ENCODE measurements around the gene SNX10.

Gene SNX10

DNA sequence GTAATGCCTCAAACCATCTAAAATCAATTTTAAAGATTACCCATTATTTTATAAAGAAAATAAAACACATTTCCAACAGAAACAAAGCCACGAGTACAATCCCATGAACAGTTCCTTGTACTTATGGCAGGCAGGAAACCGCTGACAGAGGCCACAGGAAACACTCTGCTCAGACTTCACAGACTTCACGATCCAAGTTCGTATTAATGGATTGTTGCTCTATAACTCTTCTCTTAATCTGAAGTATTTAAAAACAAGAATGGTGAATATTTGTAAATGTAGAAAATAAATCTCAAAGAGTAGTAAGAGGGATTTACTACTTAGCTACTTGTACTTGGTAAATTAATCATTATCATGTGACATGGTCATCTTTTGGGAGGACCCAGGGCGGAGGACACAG, 78.3 kb downstream of the SNX10 start:
- peak in 1 of 2 donors; percentile 10 for DNase-seq

- DNase-seq = no peak
Measured at GRCh38 chr7:26372249-26372648, 80.6 kb downstream of the SNX10 start.

DNA sequence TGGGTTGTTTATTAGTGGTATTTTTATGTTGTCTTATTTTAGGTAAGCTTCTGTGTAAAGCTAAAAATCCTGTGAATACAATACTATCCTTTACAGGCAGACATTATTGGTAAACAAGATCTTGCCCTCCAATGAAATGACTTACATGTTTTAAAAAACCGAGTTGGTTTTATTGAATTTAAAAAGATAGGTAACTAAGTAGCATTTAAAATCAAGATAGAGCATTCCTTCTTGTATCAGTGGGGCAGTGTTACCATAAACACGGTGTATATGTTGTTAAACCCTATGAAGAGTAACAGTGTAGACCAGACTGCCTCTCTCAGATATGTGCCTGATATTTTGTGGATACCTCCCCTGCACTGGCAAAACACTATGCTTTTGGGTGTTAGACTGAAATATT, 81.0 kb downstream of the SNX10 start:
- no peak for DNase-seq

- no peak for DNase-seq
Measured at GRCh38 chr7:26374647-26375373, 83.1 kb downstream of the SNX10 start.

DNA sequence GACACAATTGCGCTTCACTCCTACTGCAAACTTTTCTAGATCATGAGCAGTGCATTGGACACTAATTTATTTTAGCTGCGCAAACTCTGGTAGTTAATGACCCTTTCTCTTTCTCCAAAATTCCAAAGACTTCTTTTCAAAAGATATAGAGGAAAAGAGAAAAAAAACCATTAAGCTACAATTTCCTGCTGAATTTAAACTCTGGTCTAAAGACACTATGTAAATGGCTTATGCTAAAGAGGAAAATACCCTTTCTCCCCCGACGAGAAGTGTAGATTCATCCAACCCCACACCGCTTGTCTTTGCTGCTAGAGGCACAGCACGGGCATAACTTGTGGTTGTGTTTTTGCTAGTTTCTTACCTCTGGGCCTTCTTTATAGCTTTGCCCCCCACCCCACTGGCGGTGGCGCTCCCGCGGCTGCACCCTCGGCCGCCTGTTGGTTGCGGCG, 84.1 kb downstream of the SNX10 start:
- peak in 1 of 2 donors; percentile 5 for DNase-seq

- peak in 1 of 2 donors; percentile 50 for DNase-seq
Measured at GRCh38 chr7:26376175-26376917, 84.7 kb downstream of the SNX10 start.

- DNase-seq = no peak
Measured at GRCh38 chr7:26378016-26378415, 86.4 kb downstream of the SNX10 start.

DNA sequence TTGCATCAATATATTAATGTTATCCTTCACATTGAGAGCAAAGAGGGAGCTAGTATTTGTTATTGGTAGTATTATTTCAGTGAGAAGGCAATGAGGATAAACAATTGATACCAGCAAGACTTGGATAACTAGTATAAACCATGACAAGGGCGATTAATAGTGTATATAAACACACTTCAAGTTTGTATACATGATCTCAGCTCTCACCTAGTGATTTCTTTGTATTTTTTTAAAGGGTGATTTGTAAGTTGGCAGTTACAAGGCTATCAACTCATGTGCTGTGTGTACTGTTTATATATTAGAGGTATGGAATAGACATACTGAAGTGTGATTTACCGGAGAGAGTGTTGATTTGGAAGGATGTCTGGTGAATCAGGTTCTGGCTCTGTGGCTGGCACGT, 88.0 kb downstream of the SNX10 start:
- DNase-seq = no peak

DNA sequence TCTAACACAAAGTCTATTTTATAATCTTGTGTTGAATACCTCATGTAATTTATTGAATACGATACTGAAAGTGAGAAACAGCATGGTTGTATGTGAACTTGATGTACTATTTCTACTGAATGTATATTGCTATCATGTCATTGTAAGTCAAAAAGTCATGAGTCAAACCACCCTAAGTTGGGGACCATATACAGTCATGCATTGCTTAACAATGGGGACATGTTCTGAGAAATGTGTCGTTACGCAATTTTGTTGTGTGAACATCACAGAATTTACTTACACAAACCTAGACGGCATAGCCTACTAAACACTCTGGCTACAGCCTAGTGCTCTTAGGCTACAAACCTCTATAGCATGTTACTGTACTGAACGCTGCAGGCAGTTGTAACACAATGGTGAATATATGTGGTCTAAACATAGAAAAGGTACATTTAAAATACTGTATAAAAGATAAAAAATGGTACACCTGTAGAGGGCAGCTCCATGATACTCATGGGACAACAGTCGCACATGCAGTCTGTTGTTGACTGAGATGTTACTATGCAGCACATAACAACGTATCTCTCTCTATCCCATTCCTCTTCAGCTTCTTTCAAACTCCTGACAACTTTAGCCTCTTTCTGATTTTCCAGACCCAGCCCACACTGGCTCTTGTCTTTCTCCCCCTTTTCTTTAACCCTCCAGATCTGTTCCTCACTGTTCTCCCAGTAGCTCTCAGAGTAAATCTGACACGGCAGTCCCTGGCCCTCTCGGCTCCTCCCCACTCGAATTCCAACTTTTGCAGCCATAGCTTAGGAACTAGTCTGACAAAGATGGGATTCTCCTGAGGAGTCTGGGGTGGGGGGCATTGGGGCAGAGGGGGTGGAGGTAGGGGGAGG, 90.1 kb downstream of the SNX10 start:
- DNase-seq = no peak

DNA sequence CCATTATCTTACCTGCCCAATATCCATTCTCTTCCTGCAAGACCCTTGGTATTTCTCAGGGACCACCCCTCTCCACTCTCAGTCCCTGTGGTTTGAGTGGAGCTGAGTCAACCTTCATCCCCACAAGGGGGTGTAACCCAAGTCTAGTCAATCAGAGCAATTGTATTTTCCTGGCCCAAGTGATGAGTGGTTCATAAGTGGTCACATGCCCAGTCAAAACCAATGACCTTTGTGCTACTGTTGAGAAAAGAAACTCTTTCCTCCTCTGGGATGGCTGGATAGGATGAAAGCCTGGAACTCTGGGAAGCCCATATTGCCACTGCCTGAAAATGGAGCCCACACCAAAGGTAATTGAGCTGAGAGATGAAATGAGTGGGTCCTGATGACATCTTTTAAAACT, 93.6 kb downstream of the SNX10 start:
- DNase-seq = no peak

DNA sequence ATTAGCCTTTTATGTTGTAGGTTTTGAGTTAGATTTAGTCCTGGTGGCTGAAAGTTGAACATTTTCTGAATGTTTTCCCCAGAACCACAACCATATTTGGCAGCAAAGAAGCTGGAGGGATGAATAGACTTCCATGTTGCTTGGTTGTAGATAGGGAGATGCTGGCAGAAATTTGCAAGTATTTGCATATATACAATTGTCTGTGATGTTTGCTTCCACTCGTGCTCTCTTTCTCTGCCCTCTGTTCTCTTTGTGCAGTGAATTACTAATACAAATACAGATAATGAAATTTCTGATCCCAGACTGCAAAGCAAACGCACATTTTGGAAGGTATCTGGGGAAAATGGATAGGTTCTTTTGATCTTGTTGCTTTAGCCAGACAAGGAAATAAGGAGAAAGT, 96.1 kb downstream of the SNX10 start:
- DNase-seq = no peak

DNA sequence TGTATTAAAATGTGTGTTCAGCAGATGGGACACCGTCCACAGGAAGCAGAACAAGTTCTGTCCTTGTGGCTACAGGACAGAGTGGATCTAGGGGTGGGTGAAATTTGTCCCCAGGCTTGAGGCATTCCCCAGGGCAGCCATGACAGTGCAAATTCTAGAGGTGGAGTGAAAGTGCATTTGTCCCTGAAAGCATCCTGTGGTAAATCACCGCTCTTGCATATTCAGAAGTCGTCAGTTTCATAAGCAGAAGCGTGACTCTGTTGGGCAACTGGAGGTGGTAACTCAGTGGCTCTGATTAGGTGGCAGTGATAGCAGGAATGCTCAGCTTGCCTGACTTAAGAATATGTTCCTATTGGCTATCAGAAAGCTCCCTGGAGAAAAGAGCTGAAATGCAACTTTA, 96.6 kb downstream of the SNX10 start:
- no peak for DNase-seq

DNA sequence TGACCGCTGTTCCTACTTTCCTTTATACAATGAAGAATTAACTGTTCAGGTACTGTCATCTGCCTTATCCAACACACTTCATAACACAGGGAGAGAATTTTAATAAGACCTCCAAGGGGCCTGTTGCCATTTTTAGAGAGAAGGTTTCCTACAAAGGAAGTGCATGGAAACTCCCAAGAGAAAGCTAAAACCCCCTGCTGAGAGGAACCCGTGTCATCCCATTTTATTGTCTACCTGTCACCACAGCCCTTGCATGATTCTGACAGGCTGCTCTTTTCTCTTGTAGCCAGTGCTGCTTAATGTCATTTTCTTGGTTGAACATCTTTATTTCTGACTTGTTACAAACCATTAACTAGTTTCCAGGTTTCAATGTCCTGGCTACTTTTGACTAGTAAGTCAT, 98.4 kb downstream of the SNX10 start:
- DNase-seq = no peak

DNA sequence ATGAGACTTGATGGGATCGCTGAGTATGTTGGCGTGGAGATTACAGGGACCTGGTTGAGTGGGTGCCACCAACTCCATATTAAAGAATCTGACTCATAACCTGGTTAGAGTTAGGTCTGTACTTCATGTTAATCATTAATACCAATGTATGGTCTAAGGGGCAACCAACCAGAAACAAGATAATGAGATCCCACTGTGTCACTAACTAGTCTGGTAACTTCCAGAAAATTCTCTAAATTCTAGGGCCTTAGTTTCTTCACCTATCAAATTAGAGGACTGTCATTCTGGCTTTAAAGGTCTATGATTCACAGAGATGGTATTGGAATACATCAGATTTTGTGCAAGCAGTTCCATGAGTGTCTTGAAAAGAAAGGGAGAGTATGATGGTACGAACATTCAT, 102.2 kb downstream of the SNX10 start:
- no peak for DNase-seq

DNA sequence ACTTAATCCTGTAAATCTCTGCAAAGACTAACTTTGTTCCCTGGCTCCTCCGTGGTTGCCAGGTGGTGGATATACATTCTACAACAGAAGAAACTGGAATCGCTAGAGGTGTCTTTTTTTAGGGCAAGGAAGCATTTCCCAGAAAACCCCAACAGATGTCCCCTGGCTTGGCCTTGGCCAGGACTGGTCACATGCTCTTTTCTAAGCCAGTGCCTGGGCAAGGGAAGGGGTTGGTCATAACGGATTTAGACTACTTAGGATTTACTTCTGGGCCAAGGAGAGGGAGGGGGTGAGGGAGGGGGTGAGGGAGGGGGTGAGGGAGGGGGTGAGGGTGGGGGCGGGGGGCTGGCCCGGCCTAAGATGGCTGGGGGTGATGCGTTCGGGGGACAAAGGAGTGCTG, 105.7 kb downstream of the SNX10 start:
- no peak for DNase-seq

DNA sequence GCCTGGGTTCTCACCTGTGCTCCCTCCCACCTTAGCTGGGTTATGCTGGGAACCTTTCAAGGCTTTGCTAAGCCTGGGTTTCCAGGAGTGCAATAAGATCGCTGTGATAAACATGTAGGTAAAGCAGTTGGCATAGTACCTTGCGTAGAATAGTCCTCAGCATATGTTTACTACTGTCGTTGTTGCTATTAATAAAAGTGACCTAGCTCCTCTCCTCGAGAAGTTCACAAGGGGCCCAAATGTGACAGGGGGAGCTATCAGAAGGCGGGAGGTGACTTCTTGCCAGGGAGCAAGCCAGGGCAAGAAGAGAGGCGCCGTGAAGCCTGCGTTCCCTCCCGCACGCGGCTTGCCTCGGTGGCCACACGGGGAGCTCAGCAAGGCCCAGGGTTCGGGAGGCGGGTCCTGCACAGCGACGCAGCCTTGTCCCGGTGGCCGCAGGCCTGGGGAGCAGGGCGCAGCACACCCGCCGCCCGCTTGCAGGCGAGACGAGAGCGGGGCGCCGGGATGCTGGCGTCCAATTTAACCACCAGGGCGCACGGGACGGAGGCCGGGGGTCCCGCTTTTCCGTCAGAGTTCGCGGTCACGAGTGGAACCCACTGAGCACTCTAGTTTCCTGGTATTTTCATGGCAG, 106.2 kb downstream of the SNX10 start:
- DNase-seq = peak in 1 of 2 donors; percentile 7

DNA sequence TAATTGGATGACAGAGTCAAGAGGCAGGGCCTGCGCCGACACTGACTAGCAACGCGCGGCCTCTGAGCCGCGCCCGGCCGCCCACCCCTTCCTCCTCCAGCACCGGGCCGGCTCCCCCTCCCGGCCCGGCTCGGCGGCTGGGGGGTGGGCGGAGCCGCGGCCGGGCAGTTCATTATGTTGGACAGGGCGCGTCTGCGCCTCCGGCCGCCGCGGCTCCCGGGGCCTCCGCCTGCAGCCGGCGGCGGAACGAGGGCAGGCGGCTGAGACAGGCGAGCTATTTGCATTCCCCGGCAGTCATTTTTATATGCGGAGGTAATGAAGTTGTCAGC, 106.7 kb downstream of the SNX10 start:
- DNase-seq = peak; percentile 7 to 27

GRCh38 chr7:26398756-26399509, 107.3 kb downstream of the SNX10 start:
- peak; percentile 20 to 73 for DNase-seq

GRCh38 chr7:26399736-26400135, 108.1 kb downstream of the SNX10 start:
- no peak for DNase-seq

DNA sequence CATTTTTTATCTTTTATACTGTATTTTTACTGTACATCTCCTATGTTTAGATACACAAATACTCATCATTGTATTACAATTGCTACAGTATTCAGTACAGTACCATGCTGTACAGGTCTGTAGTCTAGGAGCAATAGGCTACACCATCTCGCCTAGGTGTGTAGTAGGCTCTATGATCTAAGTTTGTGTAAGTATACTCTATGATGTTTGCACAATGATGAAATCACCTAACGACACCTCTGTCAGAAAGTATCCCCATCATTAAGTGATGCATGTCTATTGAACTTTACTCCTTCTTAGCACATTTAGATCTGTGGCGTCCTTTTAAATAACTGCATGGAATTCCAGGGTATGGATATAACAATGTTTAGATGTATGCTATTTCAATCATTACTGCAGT, 112.0 kb downstream of the SNX10 start:
- DNase-seq = no peak

DNA sequence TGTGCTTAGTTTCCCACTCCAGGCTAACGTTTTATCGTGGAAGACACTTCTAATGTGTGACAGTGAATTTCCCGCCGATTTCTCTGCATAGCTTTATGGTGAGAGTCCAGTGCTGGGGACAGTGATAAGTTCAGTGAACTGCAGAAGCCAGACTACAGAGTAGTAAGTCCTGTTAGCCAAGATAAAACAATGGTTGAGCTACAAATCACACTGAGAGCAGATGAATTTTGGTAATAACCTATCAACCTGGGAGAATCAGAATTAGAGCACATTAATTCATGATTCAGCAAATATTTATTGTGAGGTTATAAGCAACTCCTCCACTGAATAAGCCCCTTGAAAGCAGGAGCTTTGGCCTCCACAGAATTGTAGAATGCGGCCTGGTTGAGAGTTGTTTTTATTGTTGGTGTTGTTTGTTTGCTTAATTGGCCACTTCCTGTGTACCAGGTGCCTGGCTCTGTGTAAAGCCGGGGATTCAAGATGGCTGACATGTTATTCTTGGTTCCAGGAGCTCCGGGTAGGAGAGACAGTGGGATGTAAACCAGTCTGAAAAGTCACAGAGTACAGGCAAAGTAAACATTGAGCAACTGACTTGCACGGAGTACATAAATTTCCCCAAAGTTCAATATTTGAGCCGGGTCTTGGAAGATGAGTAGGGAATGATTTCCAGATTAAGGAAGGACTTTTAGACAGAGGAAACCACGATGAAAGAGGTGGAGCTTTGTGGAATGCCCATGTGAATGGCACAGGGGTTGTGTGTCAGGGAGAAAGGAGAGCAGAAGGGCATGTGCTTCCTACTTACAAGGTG, 112.7 kb downstream of the SNX10 start:
- no peak for DNase-seq

Measured in CD4-positive, alpha-beta T cell treated with Interferon alpha-2 for 1 hour (primary cell).